Stimulated activated CD4-positive, alpha-beta T cell treated with anti-CD3 and anti-CD28 coated beads, TNF-alpha, amount 100 ng/mL, for 4 hours (primary cell): ENCODE measurements around the gene DUSP15.
A peak's percentile ranks its signal among the peaks of the same experiment; 100 is the strongest.
"Not testable (repeated sequence)": the region's sequence is repeated elsewhere in the genome, so short reads cannot be mapped to it uniquely, and the experiment has no call there.

ENCODE experiments used
- DNase-seq, 3 experiments: peaks; one replicate each; pipeline ENCODE4 v3.0.0-alpha.2; 2020; ENCODE audit warnings: low read depth in 3 of 3

DUSP15 gene

GRCh38 chr20:31839782-31840487, 30.4 kb downstream of the DUSP15 start:
- no peak for DNase-seq

- DNase-seq = no peak
Observed at GRCh38 chr20:31838646-31839292, 31.6 kb downstream of the DUSP15 start.

GRCh38 chr20:31837896-31838397, 32.4 kb downstream of the DUSP15 start:
- DNase-seq = no peak

- DNase-seq = no peak
Observed at GRCh38 chr20:31836853-31837608, 33.3 kb downstream of the DUSP15 start.

GRCh38 chr20:31835977-31836852, 34.1 kb downstream of the DUSP15 start:
- DNase-seq = no peak

- no peak for DNase-seq
Observed at GRCh38 chr20:31835554-31835953, 34.8 kb downstream of the DUSP15 start.

GRCh38 chr20:31833931-31834521, 36.3 kb downstream of the DUSP15 start:
- no peak for DNase-seq

- DNase-seq = peak; percentile 18 to 35 (median 27)
Observed at GRCh38 chr20:31833130-31833930, 37.0 kb downstream of the DUSP15 start.

GRCh38 chr20:31831771-31832306, 38.5 kb downstream of the DUSP15 start:
- no peak for DNase-seq

GRCh38 chr20:31831211-31831610, 39.1 kb downstream of the DUSP15 start:
- DNase-seq = no peak

- no peak for DNase-seq
Observed at GRCh38 chr20:31830406-31830981, 39.8 kb downstream of the DUSP15 start.

- DNase-seq = no peak
Observed at GRCh38 chr20:31829731-31830130, 40.6 kb downstream of the DUSP15 start.

- not testable (repeated sequence) for DNase-seq
Observed at GRCh38 chr20:31828016-31828415, 42.3 kb downstream of the DUSP15 start.

- no peak for DNase-seq
Observed at GRCh38 chr20:31827059-31827458, 43.3 kb downstream of the DUSP15 start.

GRCh38 chr20:31826074-31826473, 44.3 kb downstream of the DUSP15 start:
- DNase-seq = no peak

GRCh38 chr20:31824554-31825313, 45.6 kb downstream of the DUSP15 start:
- DNase-seq = no peak

GRCh38 chr20:31824125-31824485, 46.2 kb downstream of the DUSP15 start:
- no peak for DNase-seq

GRCh38 chr20:31823360-31824124, 46.8 kb downstream of the DUSP15 start:
- no peak for DNase-seq
